VCaP (cell line): ENCODE results near the gene CPA3.

Experiments used
- H3K27ac ChIP-seq: fragments of 450-650 bp; 2 replicates; pipeline ENCODE4 v1.5.1; 2017
- TF ChIP-seq, protein P1 (sequence below): fragments of 450-650 bp; conservative IDR thresholded peaks from 2 replicates; pipeline ENCODE4 v1.5.1; 2017; ENCODE audit warnings: mild to moderate bottlenecking, moderate library complexity

Gene CPA3

GRCh38 chr3:148847351-148847750 lies 17.7 kb upstream of the CPA3 start:
- no peak overlapping the region for H3K27ac ChIP-seq
- TF ChIP-seq, protein P1, sequence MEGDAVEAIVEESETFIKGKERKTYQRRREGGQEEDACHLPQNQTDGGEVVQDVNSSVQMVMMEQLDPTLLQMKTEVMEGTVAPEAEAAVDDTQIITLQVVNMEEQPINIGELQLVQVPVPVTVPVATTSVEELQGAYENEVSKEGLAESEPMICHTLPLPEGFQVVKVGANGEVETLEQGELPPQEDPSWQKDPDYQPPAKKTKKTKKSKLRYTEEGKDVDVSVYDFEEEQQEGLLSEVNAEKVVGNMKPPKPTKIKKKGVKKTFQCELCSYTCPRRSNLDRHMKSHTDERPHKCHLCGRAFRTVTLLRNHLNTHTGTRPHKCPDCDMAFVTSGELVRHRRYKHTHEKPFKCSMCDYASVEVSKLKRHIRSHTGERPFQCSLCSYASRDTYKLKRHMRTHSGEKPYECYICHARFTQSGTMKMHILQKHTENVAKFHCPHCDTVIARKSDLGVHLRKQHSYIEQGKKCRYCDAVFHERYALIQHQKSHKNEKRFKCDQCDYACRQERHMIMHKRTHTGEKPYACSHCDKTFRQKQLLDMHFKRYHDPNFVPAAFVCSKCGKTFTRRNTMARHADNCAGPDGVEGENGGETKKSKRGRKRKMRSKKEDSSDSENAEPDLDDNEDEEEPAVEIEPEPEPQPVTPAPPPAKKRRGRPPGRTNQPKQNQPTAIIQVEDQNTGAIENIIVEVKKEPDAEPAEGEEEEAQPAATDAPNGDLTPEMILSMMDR = no peak

GRCh38 chr3:148848410-148848809 lies 16.7 kb upstream of the CPA3 start:
- TF ChIP-seq, protein P1 = no peak

DNA sequence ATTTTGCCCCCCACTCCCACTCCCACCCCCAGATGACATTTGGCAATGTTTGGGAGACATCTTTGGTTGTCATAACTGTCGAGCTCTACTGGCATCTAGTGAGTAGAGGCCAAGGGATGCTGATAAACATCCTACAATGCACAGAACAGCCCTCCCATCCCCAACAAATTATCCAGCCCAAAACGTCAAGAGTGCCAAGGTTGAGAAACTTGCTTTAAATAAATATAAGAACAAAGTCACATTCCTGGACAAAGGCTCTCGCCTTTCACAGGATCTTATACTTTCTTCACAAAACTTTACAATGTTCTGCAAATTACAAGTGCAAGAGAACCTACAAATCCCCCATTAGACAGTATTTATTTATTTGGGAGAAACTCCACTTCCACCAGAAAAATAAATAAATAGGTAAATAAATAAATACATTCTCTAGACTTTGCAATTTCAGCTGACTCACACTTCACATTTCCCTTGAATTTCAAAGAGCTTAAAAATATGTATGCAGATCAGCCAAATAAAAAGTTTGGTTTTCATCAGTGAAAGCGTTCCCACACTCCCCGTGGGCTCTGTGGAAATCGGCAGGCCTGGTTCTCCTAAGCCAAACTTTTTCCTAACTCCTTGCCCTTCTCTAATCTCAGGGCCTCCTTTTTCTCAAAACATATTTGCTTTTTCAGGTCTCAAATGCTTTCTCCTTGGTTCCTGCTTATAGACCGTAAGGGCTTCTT lies 12.7 kb upstream of the CPA3 start:
- H3K27ac ChIP-seq = no peak overlapping the region
- TF ChIP-seq, protein P1 = no peak

More at GRCh38 chr3:148848410-148848809, 16.7 kb upstream of the CPA3 start:
- no peak overlapping the region for H3K27ac ChIP-seq

GRCh38 chr3:148853076-148853475 lies 12.0 kb upstream of the CPA3 start:
- TF ChIP-seq, protein P1 = no peak
- H3K27ac ChIP-seq = no peak overlapping the region

- no peak overlapping the region for H3K27ac ChIP-seq
- TF ChIP-seq, protein P1 = no peak
Measured at GRCh38 chr3:148854061-148854460, 11.0 kb upstream of the CPA3 start.

GRCh38 chr3:148856384-148856783 lies 8.7 kb upstream of the CPA3 start:
- no peak overlapping the region for H3K27ac ChIP-seq
- TF ChIP-seq, protein P1 = no peak

DNA sequence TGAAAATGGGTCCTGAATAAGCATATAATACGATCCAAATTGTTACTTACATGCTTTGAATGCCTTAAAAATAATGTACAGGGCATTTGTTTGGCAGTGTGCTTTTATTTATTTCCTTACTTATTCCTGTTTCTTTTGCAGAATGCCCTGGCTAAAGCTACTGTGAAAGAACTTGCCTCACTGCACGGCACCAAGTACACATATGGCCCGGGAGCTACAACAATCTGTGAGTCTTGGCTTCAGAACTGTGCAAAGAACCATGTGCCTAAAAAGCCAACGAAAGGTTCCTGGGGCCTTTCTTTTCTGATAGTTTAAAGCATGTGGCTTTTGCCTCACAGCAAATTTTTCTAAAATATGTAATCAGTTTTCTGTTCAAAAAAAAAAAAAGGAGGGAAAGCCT lies 7.8 kb upstream of the CPA3 start:
- no peak overlapping the region for H3K27ac ChIP-seq
- TF ChIP-seq, protein P1 = no peak
